RPMI7951 (cell line): ENCODE results near the gene COL11A1. TPM values are rescaled to one million over a fixed set of nuclear protein-coding genes. Genes with fewer than 3 reads are reported as not detected.
"Not testable (repeated sequence)": the region's sequence is repeated elsewhere in the genome, so short reads cannot be mapped to it uniquely, and the experiment has no call there.

ENCODE experiments used
- DNase-seq: peaks from one replicate; pipeline ENCODE4 v3.0.0-alpha.2; 2012; ENCODE audit warnings: low read depth
- total RNA-seq: library from RNA; depleted of rRNA; stranded (reverse); fragments of >200 nt; shearing (Covaris generic); gene quantifications from 2 replicates; pipeline ENCODE4 v1.2.3, GENCODE V29; 2014; rRNA removed

The COL11A1 gene
- 10.4 and 19.0 TPM in 2 replicates for total RNA-seq

DNA sequence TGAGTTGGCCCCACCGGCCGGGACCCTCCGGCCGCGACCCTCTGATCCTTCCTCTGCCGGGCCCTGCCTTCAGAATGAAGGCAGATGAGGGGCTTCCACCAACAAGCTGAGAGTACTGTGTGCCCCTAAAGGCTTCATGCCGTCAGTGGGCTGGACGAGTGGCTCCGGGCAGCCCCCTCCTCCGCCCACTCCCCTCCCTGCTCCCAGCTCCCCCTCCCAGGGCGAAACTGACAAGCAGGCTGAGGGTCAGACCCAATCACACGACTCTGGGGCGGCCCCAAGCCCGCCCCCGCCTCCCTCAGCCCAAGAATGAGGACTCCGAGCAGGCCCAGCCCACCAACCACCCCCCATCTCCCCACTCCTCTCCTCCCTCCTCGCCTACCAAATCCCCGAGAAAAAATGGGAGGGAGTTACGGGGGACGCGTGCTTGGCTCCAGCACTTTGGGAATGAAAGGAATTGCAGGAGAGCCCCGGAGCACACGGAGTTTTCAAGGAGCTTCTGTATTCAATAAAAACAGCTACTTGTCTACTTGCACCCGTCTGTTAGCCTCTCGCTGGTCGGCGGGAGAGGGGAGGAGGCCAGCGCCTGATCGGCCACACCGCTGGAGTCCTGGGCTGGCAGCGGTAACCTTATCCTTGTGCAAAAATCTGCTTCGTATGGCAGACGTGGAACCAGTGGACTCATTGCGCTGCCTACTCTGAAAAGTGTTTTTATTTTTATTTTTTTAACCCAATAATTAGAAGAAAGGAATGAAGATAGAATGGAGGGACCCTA is at the start of gene COL11A1:
Gene COL11A1, minus strand, starts transcription at position 147 of the 775 bp plus-strand sequence. CDS start 344 bp downstream, outside the sequence.
- DNase-seq: peak; percentile 44

DNA sequence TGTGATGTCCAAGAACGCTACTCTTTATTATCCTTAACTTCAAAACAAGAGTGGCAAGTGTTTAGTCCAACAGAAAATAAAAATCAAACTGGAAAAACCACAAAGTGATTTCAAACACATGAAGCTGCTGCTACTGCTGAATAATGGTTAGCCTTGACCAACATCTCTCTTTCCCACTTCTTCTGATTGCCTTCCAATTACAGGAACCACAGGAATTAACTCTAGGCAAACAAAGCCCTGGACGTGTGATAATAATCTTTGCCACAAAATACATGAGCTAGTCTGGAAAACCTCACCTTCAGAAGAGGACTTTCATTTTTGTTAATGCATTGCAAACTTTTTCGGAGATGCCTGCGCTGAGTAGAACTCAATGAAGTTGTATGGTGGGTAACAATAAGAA is 48.6 kb upstream of the COL11A1 start:
- DNase-seq: peak; percentile 28

DNA sequence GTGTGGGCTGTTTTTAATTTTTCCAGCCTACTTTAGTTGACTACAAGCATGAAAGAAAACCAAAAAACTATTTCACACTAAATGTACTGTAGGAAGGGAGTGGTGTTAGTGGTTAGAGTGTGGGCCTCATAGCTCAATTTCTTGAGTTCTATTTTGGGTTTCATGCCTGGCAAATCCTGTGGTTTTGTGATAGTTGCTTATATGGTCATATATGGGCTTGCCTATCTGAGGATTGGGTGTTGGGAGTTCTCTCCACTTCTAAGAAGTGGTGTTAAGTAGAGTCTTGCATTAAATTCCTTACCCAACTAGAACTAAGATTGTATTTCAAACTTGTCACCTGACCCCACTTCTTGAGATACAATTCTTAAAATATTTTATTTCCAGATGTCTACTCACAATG is 37.8 kb upstream of the COL11A1 start:
- DNase-seq: peak; percentile 22

DNA sequence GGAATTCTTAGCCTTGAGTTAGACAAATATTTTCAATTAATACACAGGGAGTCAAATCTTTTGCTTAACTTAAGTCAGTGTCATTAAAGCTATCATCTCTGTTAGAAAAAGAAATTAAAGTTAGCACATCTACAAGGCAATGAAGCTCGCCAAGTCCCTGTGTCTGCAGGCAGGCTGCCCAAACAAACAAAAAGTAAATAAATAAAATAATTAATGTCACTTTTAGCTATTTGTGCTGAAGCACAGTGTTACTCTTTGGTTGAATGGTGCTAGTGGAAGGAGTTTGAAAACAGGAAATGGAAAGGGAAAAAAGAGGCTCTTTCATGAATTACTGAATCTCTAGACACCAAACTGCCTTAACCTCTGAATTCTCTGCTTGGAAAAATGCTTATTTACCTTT is 37.1 kb upstream of the COL11A1 start:
- DNase-seq: no peak

DNA sequence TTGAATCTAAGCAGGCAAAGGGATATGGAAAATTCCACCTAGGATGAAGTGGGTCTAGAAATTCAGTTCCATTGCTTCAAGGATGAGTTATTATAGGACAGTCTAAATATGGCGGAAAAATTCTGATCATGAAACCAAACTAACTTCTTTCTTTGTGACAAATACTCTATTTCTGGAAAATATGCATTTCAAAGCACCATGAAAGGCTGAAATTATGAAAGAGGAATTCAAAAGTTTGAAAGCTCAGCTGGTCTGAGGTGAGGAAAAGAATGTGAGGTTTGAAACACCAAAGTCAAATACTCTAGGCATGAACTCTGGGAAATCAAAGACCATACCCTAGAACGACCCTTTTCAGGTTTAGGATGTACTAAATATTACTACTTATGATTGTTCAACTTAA is 36.4 kb upstream of the COL11A1 start:
- DNase-seq: peak; percentile 1

DNA sequence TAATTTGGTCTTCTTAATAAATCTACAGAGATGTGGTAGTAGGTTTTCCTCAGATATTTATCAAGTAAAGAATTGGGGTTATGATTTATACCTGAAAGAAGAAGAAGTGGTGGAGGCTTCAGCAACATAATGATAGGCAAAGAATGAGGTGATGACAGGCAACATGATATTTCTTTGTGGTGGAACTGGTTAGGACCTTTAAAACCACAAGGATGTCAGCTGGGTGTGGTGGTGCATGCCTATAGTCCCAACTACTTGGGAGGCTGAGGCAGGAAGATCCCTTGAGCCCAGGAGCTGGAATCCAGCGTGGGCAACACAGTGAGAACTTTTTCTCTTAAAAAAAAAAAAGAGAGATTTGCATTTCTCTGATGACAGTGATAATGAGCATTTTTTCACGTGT is 34.1 kb upstream of the COL11A1 start:
- no peak for DNase-seq

DNA sequence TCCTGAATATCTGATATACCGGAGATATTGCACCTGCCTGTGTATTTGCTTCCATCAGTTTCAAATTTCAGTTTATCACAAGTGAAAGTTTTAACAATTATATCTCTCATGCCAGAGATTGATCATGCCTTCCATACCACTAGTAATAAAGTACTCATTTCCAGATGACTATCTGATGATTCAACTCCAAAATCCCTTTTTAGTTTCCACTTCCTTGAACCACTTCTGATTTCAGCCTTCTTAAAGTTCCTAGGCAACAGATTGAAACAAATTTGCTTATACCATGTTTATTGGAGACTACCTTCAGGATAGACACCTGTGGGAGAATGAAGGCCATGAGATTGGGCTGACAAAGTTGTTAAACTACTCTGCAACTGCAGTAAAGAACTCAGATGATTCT is 21.5 kb upstream of the COL11A1 start:
- DNase-seq: no peak

DNA sequence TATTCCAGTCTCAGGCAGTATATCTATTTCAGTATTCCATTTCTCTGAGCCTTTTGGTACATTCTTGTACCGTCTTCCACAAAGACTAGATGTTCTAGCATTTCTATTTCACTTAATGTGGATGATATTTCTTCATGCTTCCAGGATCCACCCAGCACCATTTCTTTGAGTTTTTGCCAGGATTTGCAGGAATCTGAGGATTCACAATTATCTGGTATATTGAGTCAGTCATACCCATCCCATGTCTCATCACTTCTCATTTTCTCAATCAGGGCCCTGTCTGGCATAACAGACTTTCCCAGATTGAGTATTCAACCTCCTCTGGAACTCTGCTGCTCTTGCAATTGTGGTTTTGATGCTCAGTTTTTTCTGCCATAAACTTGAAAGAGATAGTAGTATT is 20.9 kb upstream of the COL11A1 start:
- peak; percentile 18 for DNase-seq

DNA sequence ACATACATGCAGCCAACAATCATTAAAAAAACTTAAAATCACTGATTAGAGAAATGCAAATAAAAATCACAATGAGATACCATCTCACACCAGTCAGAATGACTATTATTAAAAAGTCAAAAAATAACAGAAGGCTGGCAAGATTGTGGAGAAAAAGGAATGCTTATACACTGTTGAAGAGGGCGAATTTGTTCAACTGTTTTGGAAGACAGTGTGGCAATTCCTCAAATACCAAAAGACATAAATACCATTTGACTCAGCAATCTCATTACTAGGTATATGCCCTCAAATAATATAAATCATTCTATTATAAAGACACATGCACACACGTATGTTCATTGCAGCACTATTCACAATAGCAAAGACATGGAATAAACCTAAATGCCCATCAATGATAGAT is 19.9 kb upstream of the COL11A1 start:
- not testable (repeated sequence) for DNase-seq

DNA sequence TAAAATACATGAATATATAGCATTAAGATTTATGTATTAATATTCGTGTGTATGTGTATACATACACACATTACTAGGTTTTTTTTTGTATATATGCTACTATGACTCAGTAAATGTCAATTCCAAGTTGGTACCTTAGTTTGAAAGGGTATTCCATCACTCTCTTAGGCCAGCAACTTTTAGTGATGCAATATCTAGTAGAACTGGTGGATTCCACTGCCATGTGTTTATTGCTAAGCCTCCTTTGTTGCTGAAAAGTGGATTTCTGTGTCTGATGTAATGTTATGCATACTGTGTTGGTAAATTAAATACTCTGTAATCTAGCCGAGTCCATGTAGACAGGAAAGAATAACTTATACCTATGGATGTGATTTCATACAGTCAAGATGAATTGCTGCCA is 16.9 kb upstream of the COL11A1 start:
- no peak for DNase-seq

DNA sequence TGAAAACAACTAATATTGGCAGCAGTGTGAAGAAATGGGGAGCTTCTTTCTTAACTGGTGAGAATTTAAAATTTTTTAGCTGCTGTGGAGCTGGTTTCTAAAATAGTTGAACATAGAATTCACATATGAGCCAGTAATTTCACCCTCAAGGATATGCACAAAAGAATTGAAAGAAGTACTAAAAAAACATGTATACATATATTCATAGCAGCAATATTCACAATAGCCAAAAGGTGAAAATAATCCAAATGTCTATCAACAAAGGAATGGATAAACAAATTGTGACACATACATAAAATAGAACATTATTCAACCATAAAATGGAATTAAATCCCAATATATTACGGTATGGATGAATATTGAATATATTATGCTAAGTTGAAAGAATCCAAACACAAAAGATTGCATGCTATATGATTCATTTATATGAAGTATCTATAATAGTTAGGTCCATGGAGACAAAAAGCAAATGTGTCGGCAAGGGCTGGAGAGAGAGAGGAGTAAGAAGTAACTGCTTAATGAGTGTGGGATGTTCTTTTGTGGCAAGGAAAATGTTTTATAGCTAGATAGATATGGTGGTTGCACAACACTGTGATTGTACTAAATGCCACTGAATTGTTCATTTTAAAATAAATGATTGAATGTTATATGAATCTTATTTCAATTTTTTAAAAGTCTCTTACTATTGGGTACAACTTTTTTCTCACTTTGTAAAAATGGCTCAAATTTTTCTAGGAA is 14.8 kb upstream of the COL11A1 start:
- DNase-seq: no peak

DNA sequence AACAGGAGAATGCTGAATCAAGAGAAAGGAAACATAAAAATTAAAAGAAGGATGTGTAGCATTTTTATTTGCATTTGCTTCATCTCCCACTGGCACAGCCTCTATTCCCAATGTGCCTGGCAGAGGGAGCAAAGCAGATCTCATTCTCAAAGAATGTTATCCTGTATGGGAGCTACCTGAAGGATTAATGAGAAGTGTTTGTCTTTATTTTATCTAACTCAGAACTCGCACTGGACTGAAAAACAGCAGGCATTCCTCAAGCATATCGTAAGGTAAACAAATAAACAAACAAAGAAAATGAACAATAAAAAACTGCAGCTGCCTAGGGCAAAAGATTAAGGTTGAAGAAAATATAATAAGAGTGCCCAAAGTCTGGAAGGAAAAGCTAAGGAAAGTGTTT is 12.7 kb upstream of the COL11A1 start:
- no peak for DNase-seq

DNA sequence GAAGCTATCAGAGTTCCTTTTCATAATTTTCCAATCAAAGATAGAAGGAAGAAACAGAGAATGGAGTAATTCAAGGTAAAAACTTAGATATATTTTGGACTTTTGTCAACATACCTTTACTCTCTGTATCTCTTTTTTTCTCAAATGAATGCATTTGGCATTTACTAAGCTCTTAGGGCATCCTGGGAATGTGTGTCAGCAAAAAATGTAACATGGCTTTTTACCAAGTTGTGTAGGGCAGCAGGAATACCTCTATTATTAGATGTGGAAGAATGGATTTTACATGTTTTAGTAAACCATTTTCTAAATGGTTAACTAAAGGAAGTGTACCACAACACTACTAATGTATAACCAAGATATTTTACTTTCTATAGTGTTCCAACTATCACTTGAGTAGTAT is 4.2 kb upstream of the COL11A1 start:
- DNase-seq: no peak

DNA sequence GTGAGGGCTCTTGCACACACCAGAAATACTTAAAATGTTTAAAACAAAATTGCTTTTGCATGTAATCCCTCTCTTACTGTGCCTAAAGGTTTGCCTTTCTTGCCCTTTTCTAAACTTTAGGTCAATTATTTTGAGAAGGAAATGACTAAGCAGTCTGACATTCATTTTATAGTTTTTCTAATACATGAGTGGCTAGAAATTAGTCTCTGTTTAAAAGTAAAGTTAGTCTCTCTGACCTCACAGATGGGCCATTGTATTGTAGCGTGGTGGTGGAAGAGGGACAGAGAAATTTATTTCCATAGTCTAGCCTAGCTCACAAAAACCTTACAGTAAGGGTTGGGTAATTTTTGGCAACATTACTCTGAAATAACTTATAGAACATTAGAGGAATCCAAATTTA is 3.6 kb upstream of the COL11A1 start:
- peak; percentile 45 for DNase-seq

DNA sequence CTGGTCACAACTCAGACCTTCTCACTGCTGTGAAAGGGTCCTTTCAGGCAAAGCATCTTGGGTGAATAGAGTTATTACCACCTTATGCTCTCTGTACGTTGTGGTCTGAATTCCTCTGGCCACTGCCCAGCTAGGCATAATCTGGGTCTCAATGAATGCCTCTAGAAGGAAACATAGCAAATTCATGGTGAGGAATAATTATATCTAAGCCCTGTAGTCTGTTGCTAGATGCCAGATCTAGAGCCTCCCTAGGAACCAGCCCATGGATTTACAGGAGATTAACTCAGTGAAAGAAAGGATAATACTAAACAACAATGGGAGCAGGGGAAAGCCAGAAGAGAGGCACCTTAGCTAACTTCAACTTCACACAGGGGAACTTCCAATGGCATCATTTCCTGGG is 2.4 kb upstream of the COL11A1 start:
- peak; percentile 30 for DNase-seq

DNA sequence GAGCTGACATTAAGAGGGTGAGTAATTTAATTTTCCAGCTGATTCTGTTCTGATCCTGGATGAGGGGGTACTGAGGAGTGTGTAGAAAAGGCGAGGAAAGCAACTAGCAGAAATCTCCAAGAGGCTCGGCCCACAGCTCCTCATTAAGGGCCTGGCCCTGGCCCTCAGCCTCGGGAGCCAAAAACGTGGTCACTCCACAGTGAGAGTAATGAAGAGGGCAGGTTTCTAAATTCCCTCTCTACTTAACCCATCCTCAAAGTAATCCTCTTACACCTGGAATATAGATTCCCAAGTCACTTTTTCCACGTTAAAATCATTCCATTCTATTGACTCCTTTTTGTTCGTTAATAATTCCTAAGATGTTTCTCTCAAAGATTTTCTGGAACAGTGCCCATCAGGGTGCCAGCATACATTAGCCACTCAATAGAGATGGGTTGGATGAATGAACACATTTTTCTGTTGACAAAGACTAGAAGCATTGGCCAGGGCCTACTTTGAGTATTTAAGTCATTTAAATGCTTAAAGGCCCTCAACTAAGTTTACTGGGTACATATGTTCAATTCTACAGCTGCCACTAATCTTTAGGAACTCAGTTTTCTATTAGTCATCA is 1.1 kb upstream of the COL11A1 start:
- DNase-seq: no peak

DNA sequence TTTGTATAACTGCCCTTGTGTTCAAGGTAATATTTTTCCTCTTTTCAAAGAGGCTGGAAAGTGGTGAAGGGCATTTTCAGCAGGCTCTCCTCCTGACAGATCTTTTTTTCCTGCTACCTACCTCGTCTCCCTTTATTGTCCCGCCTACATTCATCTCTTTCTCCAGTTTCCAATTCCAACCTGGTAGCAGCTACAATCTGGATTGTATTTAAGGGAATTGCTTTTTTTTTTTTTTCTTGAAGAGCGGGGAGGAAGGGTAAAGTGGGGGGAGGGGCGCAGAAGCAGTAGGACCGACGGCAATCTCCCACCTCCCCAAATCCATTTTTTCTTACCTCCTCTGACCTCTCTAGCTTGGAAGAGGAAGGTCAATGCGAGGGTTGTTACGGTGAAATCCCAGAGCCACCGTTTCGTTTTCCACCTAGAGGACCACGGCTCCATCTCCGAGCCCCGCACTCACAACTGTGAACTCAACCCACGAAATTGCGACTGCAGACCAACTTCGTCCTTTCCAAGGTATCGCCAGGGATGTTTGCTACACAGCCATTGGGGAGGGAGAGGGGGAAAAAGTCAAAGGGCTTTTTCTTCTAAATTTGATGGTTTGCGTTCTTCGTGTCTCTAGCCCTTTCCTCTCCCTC is 464 bp downstream of the COL11A1 start:
- no peak for DNase-seq

DNA sequence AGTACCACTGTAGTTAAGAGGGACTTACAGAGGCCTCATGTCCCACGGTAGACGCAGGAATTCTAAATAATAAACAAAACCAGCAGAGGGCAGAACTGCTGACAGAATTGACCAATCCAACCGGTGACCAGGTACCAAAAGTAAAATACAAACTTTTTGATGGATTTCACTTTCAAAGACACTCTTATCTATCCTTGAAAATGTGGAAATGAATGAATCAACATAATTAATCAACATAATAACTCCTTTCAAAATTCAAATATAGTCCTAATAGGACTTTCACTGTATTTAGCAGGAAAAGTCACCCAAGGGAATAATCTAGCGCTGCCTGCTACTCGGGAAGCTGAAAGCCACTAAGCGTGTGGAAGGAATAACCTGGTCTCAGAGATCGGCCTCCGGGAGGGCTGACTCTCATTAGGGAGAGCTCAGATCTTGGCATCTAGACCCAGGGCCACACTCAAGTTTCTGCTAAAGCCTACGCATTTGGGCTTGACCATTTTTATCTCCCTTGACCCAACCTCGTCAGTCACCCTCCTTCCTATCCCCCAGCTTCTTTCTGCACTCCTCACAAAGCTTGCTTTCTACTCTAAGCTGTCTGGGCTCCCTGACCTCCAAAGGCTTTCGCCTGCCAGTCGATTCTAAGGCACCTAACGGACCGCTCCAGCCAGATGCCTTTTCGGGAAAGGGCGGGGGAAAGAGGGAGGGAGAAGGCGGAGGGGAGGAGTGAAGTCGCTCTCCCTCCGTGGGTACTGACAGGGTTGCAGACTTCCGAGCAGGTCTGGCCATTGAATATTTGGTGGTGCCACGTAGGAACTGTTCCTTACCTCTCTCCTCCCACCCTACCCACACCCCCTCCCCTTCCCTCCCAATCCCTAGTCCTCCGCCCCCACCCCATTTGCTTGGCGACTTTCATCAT is 1.6 kb downstream of the COL11A1 start:
- peak; percentile 38 for DNase-seq

DNA sequence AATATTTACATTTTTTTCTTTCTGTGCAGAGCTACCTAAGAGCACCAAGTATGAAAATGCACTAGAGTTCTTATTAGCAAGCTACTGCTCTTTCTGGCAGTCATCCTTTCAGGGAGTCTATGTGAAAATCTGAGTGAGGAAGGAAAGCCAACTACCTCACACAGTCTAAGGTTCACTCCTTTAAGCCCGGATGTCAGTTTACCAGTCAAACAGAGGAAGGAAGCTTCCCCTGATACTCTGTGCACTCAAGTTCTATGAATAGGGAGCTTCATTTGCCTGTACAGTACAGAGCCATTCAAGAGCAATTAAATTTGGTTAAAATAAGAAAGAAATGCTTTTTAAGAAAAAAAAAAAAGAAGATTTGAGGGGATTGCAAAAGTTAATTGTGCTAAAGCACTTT is 6.9 kb downstream of the COL11A1 start:
- DNase-seq: no peak

DNA sequence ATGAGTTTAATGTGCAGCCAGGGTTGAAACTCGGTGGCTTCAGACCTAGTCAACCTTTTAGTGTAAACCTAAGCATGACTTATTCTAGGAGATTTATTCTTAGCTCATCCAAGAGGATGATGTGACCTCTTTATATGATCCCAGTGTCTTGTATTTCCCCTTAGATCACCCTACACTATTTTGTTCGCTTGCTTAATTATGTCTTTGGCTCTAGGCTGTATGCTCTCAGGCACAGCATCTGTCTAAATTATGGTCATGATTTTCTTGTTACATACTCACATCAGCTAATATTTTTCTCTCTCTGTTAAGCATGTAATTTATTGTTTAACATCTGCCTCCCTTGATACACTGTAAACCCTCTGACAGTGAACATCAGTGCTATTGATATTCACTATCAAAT is 19.1 kb downstream of the COL11A1 start:
- DNase-seq: no peak

DNA sequence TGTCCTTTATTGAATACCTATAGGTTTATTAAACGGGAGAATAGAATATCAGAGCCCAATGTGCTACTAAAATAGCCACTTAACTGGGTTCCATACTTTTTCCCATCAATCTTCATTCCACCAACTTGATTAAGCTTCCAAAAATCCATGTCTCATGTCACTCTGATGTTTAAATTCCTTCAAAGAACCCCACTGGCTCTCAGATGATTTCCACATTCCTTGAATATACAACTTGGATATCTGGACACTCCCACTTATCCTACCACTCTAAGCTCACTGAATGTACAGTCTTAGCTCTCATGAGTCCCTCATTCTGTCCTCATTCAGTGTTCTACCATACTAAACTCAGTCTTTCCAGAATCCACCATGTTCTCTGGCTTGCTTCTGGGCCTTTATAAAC is 21.1 kb downstream of the COL11A1 start:
- DNase-seq: no peak
